Peyer's patch (tissue), 4 donors: ENCODE data around the gene MYT1. TPM values are rescaled to one million over a fixed set of nuclear protein-coding genes. Genes with fewer than 3 reads are reported as not detected.

ENCODE experiments used
- DNase-seq, 3 donors: peaks; one replicate each; pipeline ENCODE4 v3.0.0-alpha.2; 2017 to 2019
- H3K27ac ChIP-seq, 4 donors: fragments of 200-600 bp; sonication (generic); one replicate each; pipeline ENCODE4 v1.5.1; 2016 to 2019
- H3K27me3 ChIP-seq, 2 donors: fragments of 200-600 bp; sonication (generic); one replicate each; pipeline ENCODE4 v1.5.1; 2019
- H3K36me3 ChIP-seq, 3 donors: fragments of 200-600 bp; sonication (generic); one replicate each; pipeline ENCODE4 v1.5.1; 2016 to 2019
- H3K4me1 ChIP-seq, 4 donors: fragments of 200-600 bp; sonication (generic); one replicate each; pipeline ENCODE4 v1.5.1; 2016 to 2019
- H3K4me3 ChIP-seq, 4 donors: fragments of 200-600 bp; sonication (generic); 1 replicate in 3 of 4; 2 replicates in 1 of 4; pipeline ENCODE4 v1.5.1; 2016 to 2019; ENCODE audit warnings: mild to moderate bottlenecking in 1 of 4
- H3K9me3 ChIP-seq, 4 donors: fragments of 200-600 bp; sonication (generic); one replicate each; pipeline ENCODE4 v1.5.1; 2016 to 2019; ENCODE audit warnings: mild to moderate bottlenecking in 1 of 4
- POLR2A ChIP-seq, 2 donors: fragments of 450-650 bp; IDR thresholded peaks; one replicate each; pipeline ENCODE4 v1.5.1; 2017; ENCODE audit warnings: antibody characterized with exemption in 2 of 2, mild to moderate bottlenecking in 2 of 2, moderate library complexity in 2 of 2
- total RNA-seq, 4 donors: library from RNA; depleted of rRNA; stranded (reverse); fragments of >200 nt; gene quantifications; one replicate each; pipeline ENCODE4 v1.1.0, GENCODE V29; 2016
- TF ChIP-seq, protein P1 (sequence below), 6 experiments: fragments of 450-650 bp in 4 of 6; fragments of 200-600 bp in 2 of 6; sonication (generic) in 1 of 6; IDR thresholded peaks; one replicate each; pipeline ENCODE4 v1.5.1; 2017 to 2019; ENCODE audit warnings: antibody characterized with exemption in 6 of 6, mild to moderate bottlenecking in 3 of 6, moderate library complexity in 1 of 6

MYT1 gene
- total RNA-seq, 4 donors from 2014 or later: 0.18 to 0.83 TPM; not detected in 2

DNA sequence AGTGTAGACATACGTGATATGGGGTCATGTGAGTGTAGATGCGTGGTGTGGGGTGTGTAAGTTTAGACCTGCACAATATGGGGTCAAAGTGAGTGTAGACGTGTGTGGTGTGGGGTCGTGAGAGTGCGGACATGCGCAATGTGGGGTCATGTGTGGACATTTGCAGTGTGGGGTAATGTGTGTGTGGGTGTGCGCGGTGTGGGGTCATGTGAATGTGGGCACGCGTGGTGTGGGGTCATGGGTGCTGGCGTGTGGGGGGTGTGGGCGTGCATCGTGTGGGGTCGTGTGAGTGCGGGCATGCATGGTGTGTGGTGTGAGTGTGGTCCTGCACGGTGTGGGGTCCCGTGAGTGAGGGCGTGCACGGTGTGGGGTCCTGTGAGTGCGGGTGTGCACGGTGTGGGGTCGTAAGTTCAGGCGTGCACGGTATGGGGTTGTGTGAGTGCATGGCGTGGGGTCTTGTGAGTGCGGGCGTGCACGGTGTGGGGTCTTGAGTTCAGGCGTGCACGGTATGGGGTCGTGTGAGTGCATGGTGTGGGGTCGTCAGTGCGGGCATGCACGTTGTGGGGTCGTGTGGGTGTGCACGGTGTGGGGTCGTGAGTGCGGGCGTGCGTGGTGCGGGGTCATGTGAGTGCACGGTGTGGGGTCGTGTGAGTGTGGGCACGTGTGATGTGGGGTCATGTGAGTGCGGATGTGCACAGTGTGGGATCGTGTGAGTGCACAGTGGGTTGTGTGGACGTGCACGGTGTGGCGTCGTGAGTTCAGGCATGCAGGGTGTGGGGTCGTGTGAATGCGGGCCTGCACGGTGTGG lies 105.6 kb downstream of the MYT1 start:
- no peak for DNase-seq
- H3K4me1 ChIP-seq: no peaks in the 10 kb centered on the region
- H3K9me3 ChIP-seq: no peaks in the 10 kb centered on the region
- no peak overlapping the region for H3K27ac ChIP-seq
- H3K36me3 ChIP-seq: peaks cover 0 to 28% (median 0%) of the 10 kb centered on the region in 3 donors
- no peaks in the 10 kb centered on the region for H3K27me3 ChIP-seq
- H3K4me3 ChIP-seq: no peak overlapping the region
- TF ChIP-seq, protein P1, sequence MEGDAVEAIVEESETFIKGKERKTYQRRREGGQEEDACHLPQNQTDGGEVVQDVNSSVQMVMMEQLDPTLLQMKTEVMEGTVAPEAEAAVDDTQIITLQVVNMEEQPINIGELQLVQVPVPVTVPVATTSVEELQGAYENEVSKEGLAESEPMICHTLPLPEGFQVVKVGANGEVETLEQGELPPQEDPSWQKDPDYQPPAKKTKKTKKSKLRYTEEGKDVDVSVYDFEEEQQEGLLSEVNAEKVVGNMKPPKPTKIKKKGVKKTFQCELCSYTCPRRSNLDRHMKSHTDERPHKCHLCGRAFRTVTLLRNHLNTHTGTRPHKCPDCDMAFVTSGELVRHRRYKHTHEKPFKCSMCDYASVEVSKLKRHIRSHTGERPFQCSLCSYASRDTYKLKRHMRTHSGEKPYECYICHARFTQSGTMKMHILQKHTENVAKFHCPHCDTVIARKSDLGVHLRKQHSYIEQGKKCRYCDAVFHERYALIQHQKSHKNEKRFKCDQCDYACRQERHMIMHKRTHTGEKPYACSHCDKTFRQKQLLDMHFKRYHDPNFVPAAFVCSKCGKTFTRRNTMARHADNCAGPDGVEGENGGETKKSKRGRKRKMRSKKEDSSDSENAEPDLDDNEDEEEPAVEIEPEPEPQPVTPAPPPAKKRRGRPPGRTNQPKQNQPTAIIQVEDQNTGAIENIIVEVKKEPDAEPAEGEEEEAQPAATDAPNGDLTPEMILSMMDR (IDR thresholded peaks at IDR 0.05): no peak

DNA sequence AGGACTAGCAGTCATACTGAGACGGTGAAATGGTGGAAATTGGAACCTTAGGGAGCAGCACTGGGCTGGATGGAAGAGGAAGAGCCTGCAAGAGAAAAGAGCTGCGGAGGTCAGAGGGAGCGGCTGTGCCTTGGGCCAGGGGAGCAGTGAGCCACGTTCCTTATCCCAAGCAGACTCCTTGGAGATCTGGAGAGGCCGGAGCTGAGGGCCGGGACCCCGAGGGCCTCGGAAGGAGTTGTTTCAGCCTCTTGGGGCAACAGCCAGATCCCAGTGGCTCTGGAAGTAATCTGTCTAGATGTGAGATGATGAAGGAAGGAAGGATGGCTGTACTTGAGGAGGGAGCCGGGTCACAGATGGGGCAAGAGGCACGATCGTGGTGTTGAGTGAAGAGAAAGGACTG lies 107.4 kb downstream of the MYT1 start:
- peaks cover 0 to 20% (median 0%) of the 10 kb centered on the region in 3 donors for H3K36me3 ChIP-seq
- no peak overlapping the region for H3K27ac ChIP-seq
- no peaks in the 10 kb centered on the region for H3K9me3 ChIP-seq
- TF ChIP-seq POLR2A (IDR thresholded peaks at IDR 0.05): no peak
- TF ChIP-seq, protein P1 (IDR thresholded peaks at IDR 0.05): no peak
- DNase-seq: no peak
- H3K4me3 ChIP-seq: no peak overlapping the region
- no peaks in the 10 kb centered on the region for H3K4me1 ChIP-seq
- H3K27me3 ChIP-seq: no peaks in the 10 kb centered on the region

DNA sequence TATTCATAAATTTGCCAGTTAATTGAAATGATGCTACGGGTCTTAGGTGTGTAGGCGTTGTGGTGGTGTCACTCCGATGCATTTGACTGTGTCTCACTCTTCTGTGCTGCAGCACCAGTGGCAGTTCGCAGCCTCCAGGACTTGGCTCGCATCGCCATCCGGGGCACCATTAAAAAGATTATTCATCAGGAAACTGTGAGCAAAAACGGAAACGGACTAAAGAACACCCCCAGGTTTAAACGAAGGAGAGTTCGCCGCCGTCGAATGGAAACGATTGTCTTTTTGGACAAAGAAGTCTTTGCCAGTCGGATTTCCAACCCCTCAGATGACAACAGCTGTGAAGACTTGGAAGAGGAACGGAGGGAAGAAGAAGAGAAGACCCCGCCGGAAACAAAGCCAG lies 108.9 kb downstream of the MYT1 start:
- H3K27ac ChIP-seq: no peak overlapping the region
- H3K4me3 ChIP-seq: no peak overlapping the region
- H3K36me3 ChIP-seq: peaks cover 0 to 19% (median 0%) of the 10 kb centered on the region in 3 donors
- no peaks in the 10 kb centered on the region for H3K9me3 ChIP-seq
- no peak for DNase-seq
- no peak for TF ChIP-seq POLR2A (IDR thresholded peaks at IDR 0.05)
- TF ChIP-seq, protein P1 (IDR thresholded peaks at IDR 0.05): no peak
- H3K4me1 ChIP-seq: no peaks in the 10 kb centered on the region
- H3K27me3 ChIP-seq: no peaks in the 10 kb centered on the region

DNA sequence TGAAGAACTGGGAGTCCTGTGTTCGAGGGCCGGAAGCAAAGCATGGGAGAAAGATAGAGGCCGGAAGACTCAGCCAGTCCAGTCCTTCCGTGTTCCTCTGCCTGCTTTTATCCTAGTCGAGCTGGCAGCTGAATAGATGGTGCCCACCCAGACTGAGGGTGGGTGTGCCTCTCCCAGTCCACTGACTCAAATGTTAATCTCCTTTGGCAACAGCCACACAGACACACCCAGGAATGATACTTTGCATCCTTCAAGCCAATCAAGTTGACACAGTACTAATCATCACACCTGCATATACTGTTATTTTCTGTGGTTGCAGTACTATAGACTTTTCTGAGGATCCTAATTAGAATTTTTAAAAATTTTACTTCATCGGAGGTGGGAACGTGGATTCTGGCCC lies 112.6 kb downstream of the MYT1 start:
- Histone ChIP-seq H3K4me1 (no peaks in the 10 kb centered on the region), H3K27ac (no peak overlapping the region), H3K9me3 (no peaks in the 10 kb centered on the region), H3K27me3 (no peaks in the 10 kb centered on the region), H3K36me3 (peaks cover 0 to 11% (median 0%) of the 10 kb centered on the region in 3 donors), H3K4me3 (no peak overlapping the region)
- no peak for TF ChIP-seq POLR2A (IDR thresholded peaks at IDR 0.05)
- TF ChIP-seq, protein P1 (IDR thresholded peaks at IDR 0.05): no peak
- DNase-seq: no peak

DNA sequence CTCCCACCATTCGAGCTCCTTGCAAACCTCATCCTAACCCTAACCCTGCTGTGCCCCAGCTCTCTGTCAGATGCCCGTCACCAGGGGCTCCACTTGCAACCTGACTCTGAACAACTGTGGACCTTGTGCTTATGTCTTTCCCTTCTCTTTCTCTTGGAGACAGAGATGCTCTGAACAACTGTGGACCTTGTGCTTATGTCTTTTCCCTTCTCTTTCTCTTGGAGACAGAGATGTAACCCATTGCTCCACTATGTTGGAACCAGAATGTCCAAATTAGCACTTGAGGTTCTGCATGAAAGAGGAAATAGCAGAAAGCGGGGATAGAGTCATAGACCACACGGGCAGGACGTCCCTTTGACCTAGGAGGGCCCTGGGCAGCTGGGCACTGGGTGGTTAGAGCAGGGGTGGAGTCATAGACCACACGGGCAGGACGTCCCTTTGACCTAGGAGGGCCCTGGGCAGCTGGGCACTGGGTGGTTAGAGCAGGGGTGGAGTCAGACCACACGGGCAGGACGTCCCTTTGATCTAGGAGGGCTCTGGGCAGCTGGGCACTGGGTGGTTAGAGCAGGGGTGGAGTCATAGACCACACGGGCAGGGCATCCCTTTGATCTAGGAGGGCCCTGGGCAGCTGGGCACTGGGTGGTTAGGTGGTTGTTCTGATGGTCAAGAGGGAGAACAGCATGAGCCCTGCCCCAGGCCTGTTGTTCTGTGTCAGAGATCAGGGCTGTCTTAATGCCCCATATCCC lies 113.5 kb downstream of the MYT1 start:
- no peaks in the 10 kb centered on the region for H3K9me3 ChIP-seq
- TF ChIP-seq, protein P1 (IDR thresholded peaks at IDR 0.05): no peak
- no peaks in the 10 kb centered on the region for H3K27me3 ChIP-seq
- no peaks in the 10 kb centered on the region for H3K4me1 ChIP-seq
- H3K4me3 ChIP-seq: no peak overlapping the region
- peaks cover 0 to 11% (median 0%) of the 10 kb centered on the region in 3 donors for H3K36me3 ChIP-seq
- DNase-seq: no peak
- no peak overlapping the region for H3K27ac ChIP-seq
